ENCODE measurements around the gene AGAP6. TPM values are rescaled to one million over a fixed set of nuclear protein-coding genes. Genes with fewer than 3 reads are reported as not detected.

Gene AGAP6
- 2.6 and 2.9 TPM in 2 replicates for total RNA-seq

DNA sequence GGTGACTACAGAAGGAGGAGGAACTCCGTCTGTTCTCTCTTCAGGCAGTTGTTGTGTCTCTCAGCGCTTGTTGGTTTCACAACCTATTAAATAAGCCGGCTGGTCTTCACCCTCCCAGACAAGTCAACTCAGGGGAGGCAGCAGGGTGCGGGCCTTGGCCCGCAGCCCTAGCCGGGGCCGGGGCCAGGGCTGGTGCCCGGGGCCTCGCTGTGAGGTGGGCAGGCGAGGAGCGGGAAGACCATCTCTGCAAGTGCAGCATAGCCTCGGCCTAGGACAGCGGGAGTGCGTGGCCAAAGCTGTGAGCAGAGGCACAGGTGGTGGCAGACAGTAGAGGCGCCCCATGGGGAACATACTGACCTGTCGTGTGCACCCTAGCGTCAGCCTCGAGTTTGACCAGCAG, at the start of gene AGAP6:
Gene AGAP6 (plus strand): TSS at position 31 of the 400 bp plus-strand sequence. CDS start 310 bp downstream, at position 341.

DNA sequence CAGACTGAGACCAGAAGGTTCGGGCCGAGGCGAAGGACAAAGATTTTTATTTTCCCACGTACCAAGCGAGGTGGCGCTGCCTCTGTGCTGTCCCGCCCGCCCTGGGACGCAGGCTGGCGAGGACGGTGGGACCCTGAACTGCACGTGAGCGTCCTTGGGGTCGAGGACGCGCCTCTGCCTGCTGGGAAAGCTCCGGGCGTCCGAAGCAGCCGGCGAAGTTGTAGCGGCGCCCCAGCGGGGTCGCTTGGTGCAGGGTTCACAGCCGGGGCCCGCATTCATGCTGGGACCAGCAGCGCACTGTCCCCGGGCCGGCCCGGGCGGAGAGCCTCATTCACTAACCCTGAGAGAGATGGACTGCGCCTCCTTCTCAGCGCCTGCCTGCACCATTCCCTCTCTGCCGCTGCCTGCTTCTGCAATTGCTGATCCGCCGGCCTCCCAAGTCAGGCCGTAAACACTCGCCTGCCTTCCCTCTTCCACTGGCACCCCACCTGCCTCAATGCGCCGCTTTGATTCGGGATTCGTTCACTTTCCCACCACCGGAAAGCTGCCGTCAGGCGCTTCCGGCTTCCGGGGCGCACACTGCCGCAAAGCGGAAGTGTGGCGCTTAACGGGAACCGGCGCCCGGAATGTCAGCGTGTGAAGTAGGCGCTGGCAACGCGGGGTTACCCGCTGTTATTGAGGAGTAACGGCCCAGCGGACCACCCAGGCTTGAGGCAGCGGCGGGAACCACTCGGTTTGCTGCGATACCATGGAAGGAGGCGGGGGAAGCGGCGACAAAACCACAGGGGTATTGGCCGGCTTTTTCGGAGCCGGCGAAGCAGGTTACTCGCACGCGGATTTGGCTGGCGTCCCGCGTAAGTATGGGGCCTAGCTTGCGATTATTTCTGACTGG, 46.5 kb upstream of the AGAP6 start, which contains the start of the genes PARG and TIMM23B:
Gene PARG (minus strand): TSS at position 581 of the 892 bp plus-strand sequence. CDS start 302 bp downstream, at position 279.
Gene TIMM23B (plus strand): TSS at position 607 of the 892 bp plus-strand sequence. CDS start 142 bp downstream, at position 749.

Other genes starting within 250 kb of the AGAP6 start
- 0.21 and 1.2 TPM in 2 replicates for gene OGDHL, start 226.1 kb upstream of the AGAP6 start, total RNA-seq
- 43.9 and 52.2 TPM in 2 replicates for gene PARG, start 46.4 kb upstream of the AGAP6 start, total RNA-seq
- 11.5 and 20.5 TPM in 2 replicates for gene TIMM23B, start 46.4 kb upstream of the AGAP6 start, total RNA-seq
- 24.7 and 27.0 TPM in 2 replicates for gene WASHC2A, start 79.5 kb downstream of the AGAP6 start, total RNA-seq